WERI-Rb-1 (cell line): Measurements from ENCODE around the gene RALA.

Experiments
- DNase-seq: peaks from one replicate; pipeline ENCODE4 v3.0.0-alpha.2; 2020
- H3K27ac ChIP-seq: fragments of 250-450 bp; sonication (Bioruptor Pico); 2 replicates; pipeline ENCODE4 v1.5.1; 2020; ENCODE audit warnings: mild to moderate bottlenecking, moderate library complexity
- H3K27me3 ChIP-seq: fragments of 250-450 bp; sonication (Bioruptor Pico); 2 replicates; pipeline ENCODE4 v1.5.1; 2021; ENCODE audit warnings: mild to moderate bottlenecking, low read depth, moderate library complexity; ENCODE audit not compliant: insufficient read depth, severe bottlenecking
- H3K36me3 ChIP-seq: fragments of 250-450 bp; sonication (Bioruptor Pico); 2 replicates; pipeline ENCODE4 v1.5.1; 2020; ENCODE audit warnings: mild to moderate bottlenecking, moderate library complexity
- H3K4me3 ChIP-seq: 2 replicates; pipeline ENCODE4 v1.5.1; 2011; ENCODE audit warnings: low read depth, mild to moderate bottlenecking, control low read depth, low read length
- H3K9me3 ChIP-seq: fragments of 250-450 bp; sonication (Bioruptor Pico); 2 replicates; pipeline ENCODE4 v1.5.1; 2021; ENCODE audit warnings: mild to moderate bottlenecking, moderate library complexity; ENCODE audit not compliant: severe bottlenecking
- CTCF ChIP-seq: IDR thresholded peaks from 2 replicates; pipeline ENCODE4 v1.5.1; 2011; ENCODE audit warnings: low read depth, mild to moderate bottlenecking, control low read depth, inconsistent platforms, low read length

The RALA gene

GRCh38 chr7:39733881-39734632 lies 110.7 kb downstream of the RALA start:
- Histone ChIP-seq H3K9me3 (no peaks in the 10 kb centered on the region), H3K4me3 (peak overlapping the region; percentile 77), H3K27ac (peak overlapping the region; percentile 46), H3K27me3 (no peaks in the 10 kb centered on the region), H3K36me3 (peaks cover 4% of the 10 kb centered on the region)
- no peak for TF ChIP-seq CTCF
- DNase-seq = no peak

- no peak for TF ChIP-seq CTCF
- Histone ChIP-seq H3K36me3 (peaks cover 4% of the 10 kb centered on the region), H3K9me3 (no peaks in the 10 kb centered on the region), H3K27me3 (no peaks in the 10 kb centered on the region), H3K27ac (no peak overlapping the region), H3K4me3 (no peak overlapping the region)
- DNase-seq = no peak
These were observed 111.2 kb downstream of the RALA start for GRCh38 chr7:39734633-39735004.

GRCh38 chr7:39735903-39736302 lies 112.5 kb downstream of the RALA start:
- Histone ChIP-seq H3K9me3 (no peaks in the 10 kb centered on the region), H3K27me3 (no peaks in the 10 kb centered on the region), H3K36me3 (peaks cover 4% of the 10 kb centered on the region), H3K27ac (no peak overlapping the region), H3K4me3 (no peak overlapping the region)
- TF ChIP-seq CTCF = no peak
- no peak for DNase-seq

GRCh38 chr7:39741942-39742623 lies 118.7 kb downstream of the RALA start:
- DNase-seq = peak; percentile 46

GRCh38 chr7:39744620-39745019 lies 121.2 kb downstream of the RALA start:
- Histone ChIP-seq H3K9me3 (no peaks in the 10 kb centered on the region), H3K27me3 (no peaks in the 10 kb centered on the region), H3K4me3 (no peak overlapping the region), H3K27ac (no peak overlapping the region), H3K36me3 (no peaks in the 10 kb centered on the region; the same call in 1 of the 2 replicates)
- no peak for TF ChIP-seq CTCF
- no peak for DNase-seq

More at GRCh38 chr7:39741942-39742623, 118.7 kb downstream of the RALA start:
- TF ChIP-seq CTCF = peak; percentile 69
- Histone ChIP-seq H3K4me3 (no peak overlapping the region), H3K9me3 (no peaks in the 10 kb centered on the region), H3K27ac (no peak overlapping the region), H3K36me3 (no peaks in the 10 kb centered on the region; the same call in 1 of the 2 replicates), H3K27me3 (no peaks in the 10 kb centered on the region)
